Panc1 (cell line): ENCODE data around the gene HNRNPC. TPM values are rescaled to one million over a fixed set of nuclear protein-coding genes. Genes with fewer than 3 reads are reported as not detected.

Experiments
- ATAC-seq: fragments of 200-7000 bp; cut with Tn5 transposase; 2 replicates; pipeline ENCODE4 v1.9.1; 2020; ENCODE audit warnings: mild to moderate bottlenecking, moderate library complexity
- BruUV-seq: library from RNA; stranded (reverse); fragments of 400-500 nt; replicated peaks from 2 replicates; lab custom pipeline; 2021; lab: Mats Ljungman, UMichigan
- CTCF ChIA-PET: fragments of 300-600 bp; sonication (Branson Sonifier 250); formaldehyde crosslinking; loops from one replicate; lab custom pipeline; 2022; ENCODE audit warnings: antibody characterized with exemption; lab: Charles Lee
- POLR2A ChIA-PET: fragments of 300-600 bp; sonication (Branson Sonifier 250); formaldehyde crosslinking; loops from one replicate; lab custom pipeline; 2022; ENCODE audit warnings: antibody characterized with exemption; lab: Charles Lee
- DNase-seq: peaks from one replicate; pipeline ENCODE4 v3.0.0-alpha.2; 2010; ENCODE audit warnings: low read depth, low spot score
- H3K27ac ChIP-seq: 2 replicates; pipeline ENCODE4 v1.5.1; 2011; ENCODE audit warnings: mild to moderate bottlenecking, low read length, inconsistent platforms
- H3K27me3 ChIP-seq: fragments of 200-500 bp; sonication (Bioruptor generic); 2 replicates; pipeline ENCODE4 v1.6.0; 2014; ENCODE audit warnings: low read length, inconsistent platforms; ENCODE audit not compliant: control insufficient read depth, insufficient read depth
- H3K36me3 ChIP-seq: fragments of 200-500 bp; sonication (Bioruptor generic); 2 replicates; pipeline ENCODE4 v1.5.1; 2014; ENCODE audit warnings: inconsistent platforms, mild to moderate bottlenecking, low read length, moderate library complexity; ENCODE audit not compliant: control insufficient read depth, insufficient read depth
- H3K4me1 ChIP-seq: 2 replicates; pipeline ENCODE4 v1.5.1; 2011; ENCODE audit warnings: inconsistent platforms, mild to moderate bottlenecking, low read length, moderate library complexity; ENCODE audit not compliant: control insufficient read depth, insufficient read depth
- H3K4me3 ChIP-seq, 2 experiments: 2 replicates each; pipeline ENCODE4 v1.5.1; 2011 to 2012; ENCODE audit warnings: low read depth in 2 of 2, low read length in 2 of 2, mild to moderate bottlenecking in 2 of 2, inconsistent platforms in 1 of 2, moderate library complexity in 1 of 2
- H3K9me3 ChIP-seq: fragments of 200-500 bp; sonication (Bioruptor generic); 2 replicates; pipeline ENCODE4 v1.5.1; 2014; ENCODE audit warnings: low read depth, mild to moderate bottlenecking, inconsistent platforms, low read length, moderate library complexity; ENCODE audit not compliant: control insufficient read depth, insufficient read depth
- CTCF ChIP-seq: fragments of 450-650 bp; IDR thresholded peaks from 2 replicates; pipeline ENCODE4 v1.5.1; 2017; ENCODE audit warnings: mild to moderate bottlenecking
- POLR2AphosphoS5 ChIP-seq: IDR thresholded peaks from 2 replicates; pipeline ENCODE4 v1.6.1; 2012; ENCODE audit warnings: mild to moderate bottlenecking, low read depth, low read length, moderate library complexity
- REST ChIP-seq, 2 experiments: IDR thresholded peaks; 2 replicates each; pipeline ENCODE4 v1.6.1; 2011 to 2012; ENCODE audit warnings: low read depth in 2 of 2, control low read depth in 1 of 2, low read length in 1 of 2, mild to moderate bottlenecking in 1 of 2, moderate library complexity in 1 of 2; ENCODE audit not compliant: insufficient read depth in 1 of 2
- SIN3A ChIP-seq: IDR thresholded peaks from 2 replicates; pipeline ENCODE4 v1.6.1; 2012; ENCODE audit warnings: low read depth, mild to moderate bottlenecking, low read length, moderate library complexity, borderline replicate concordance; ENCODE audit not compliant: insufficient read depth
- TCF7L2 ChIP-seq: IDR thresholded peaks from 2 replicates; pipeline ENCODE4 v1.6.1; 2011; ENCODE audit warnings: mild to moderate bottlenecking, low read depth, low read length, inconsistent platforms
- in situ Hi-C: cut with HindIII; loops from 2 replicates; pipeline ENCODE4 v1.10.0; 2016; ENCODE audit warnings: low sequenced_read_pairs, low pct_unique_long_range_greater_than_20kb
- intact Hi-C: fragments of 100-400 bp; cut with micrococcal nuclease; formaldehyde crosslinking; loops from one replicate; pipeline ENCODE4 v1.10.0; 2022; ENCODE audit not compliant: unreplicated experiment
- total RNA-seq: library from RNA; stranded (reverse); gene quantifications from one replicate; pipeline ENCODE4 v1.2.1, GENCODE V29; 2021; ENCODE audit not compliant: unreplicated experiment

HNRNPC gene
- total RNA-seq, 1 experiment from 2014 or later: 537 TPM

- DNase-seq (no peak), ATAC-seq (no peak)
- Histone ChIP-seq H3K36me3 (no peaks in the 10 kb centered on the region), H3K27me3 (no peaks in the 10 kb centered on the region), H3K4me3 (no peak overlapping the region), H3K27ac (no peak overlapping the region), H3K4me1 (no peaks in the 10 kb centered on the region), H3K9me3 (no peaks in the 10 kb centered on the region)
- TF ChIP-seq POLR2AphosphoS5 (no peak), CTCF (no peak), SIN3A (no peak), REST (IDR thresholded peaks at IDR 0.05; ENCODE audit: insufficient read depth in 1 of 2, low read depth in 2 of 2, low read length in 1 of 2) (no peak), TCF7L2 (no peak)
- no TSS peak for BruUV-seq
- in situ Hi-C loops: no loop called here
- CTCF ChIA-PET: interaction anchor here (0.6 kb wide), 1 partner anchor 255 kb away, joined by 3 read pairs; no protein-coding TSS in a partner anchor
- POLR2A ChIA-PET: no interaction called here
- intact Hi-C loops: no loop called here
These were observed 87.1 kb downstream of the HNRNPC start for GRCh38 chr14:21182166-21182565.

GRCh38 chr14:21171128-21171527 lies 98.1 kb downstream of the HNRNPC start:
- Histone ChIP-seq H3K4me1 (no peaks in the 10 kb centered on the region), H3K9me3 (no peaks in the 10 kb centered on the region), H3K36me3 (no peaks in the 10 kb centered on the region), H3K27ac (no peak overlapping the region), H3K27me3 (peaks cover 2% of the 10 kb centered on the region; the same call in 1 of the 2 replicates), H3K4me3 (no peak overlapping the region)
- ChIA-PET POLR2A (no interaction called here), CTCF (no interaction called here)
- DNase-seq (no peak), ATAC-seq (no peak)
- intact Hi-C loops (no loop called here), in situ Hi-C loops (no loop called here)
- no TSS peak for BruUV-seq
- no peak for TF ChIP-seq POLR2AphosphoS5
- no peak for TF ChIP-seq REST (IDR thresholded peaks at IDR 0.05; ENCODE audit: insufficient read depth in 1 of 2, low read depth in 2 of 2, low read length in 1 of 2)
- TF ChIP-seq SIN3A: no peak
- no peak for TF ChIP-seq TCF7L2
- TF ChIP-seq CTCF: no peak
